ENCODE measurements around the gene PNKP.

DNA sequence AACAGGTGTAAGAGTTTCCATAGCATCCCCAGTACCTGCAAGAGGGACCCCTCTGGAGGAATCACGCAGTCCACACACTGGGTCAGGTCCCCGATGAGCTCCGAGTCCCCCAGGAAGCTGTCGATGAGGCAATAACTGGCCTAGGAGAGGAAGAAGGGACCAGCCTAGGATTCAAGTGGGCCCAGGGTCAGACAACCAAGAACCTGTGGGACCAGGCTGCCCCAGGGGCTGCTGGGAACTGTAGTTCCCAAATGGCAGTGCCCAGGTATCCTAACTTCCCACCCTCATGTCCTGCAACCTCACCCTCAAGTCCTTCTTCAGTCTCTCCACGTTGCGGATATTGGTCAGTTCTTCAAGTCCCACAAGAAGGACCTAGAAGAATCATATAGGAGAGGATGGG is 56.0 kb downstream of the PNKP start:
- TF ChIP-seq, protein P1, sequence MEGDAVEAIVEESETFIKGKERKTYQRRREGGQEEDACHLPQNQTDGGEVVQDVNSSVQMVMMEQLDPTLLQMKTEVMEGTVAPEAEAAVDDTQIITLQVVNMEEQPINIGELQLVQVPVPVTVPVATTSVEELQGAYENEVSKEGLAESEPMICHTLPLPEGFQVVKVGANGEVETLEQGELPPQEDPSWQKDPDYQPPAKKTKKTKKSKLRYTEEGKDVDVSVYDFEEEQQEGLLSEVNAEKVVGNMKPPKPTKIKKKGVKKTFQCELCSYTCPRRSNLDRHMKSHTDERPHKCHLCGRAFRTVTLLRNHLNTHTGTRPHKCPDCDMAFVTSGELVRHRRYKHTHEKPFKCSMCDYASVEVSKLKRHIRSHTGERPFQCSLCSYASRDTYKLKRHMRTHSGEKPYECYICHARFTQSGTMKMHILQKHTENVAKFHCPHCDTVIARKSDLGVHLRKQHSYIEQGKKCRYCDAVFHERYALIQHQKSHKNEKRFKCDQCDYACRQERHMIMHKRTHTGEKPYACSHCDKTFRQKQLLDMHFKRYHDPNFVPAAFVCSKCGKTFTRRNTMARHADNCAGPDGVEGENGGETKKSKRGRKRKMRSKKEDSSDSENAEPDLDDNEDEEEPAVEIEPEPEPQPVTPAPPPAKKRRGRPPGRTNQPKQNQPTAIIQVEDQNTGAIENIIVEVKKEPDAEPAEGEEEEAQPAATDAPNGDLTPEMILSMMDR (IDR thresholded peaks at IDR 0.05) = no peak
- no peak for TF ChIP-seq POLR2A (IDR thresholded peaks at IDR 0.05)
- no peak for TF ChIP-seq POLR2AphosphoS5 (IDR thresholded peaks at IDR 0.05; ENCODE audit: insufficient read depth in 1 of 2, low read depth in 1 of 2)
